PC-3 (cell line): Measurements from ENCODE around the gene FHL2. TPM values are rescaled to one million over a fixed set of nuclear protein-coding genes. Genes with fewer than 3 reads are reported as not detected.

Experiments
- ATAC-seq: fragments of 200-7000 bp; cut with Tn5 transposase; 2 replicates; pipeline ENCODE4 v1.9.1; 2020; ENCODE audit warnings: mild to moderate bottlenecking, moderate library complexity
- BruUV-seq: library from RNA; stranded (reverse); fragments of 400-500 nt; replicated peaks from 2 replicates; lab custom pipeline; 2021; lab: Mats Ljungman, UMichigan
- CTCF ChIA-PET: fragments of 300-600 bp; sonication (Branson Sonifier 250); formaldehyde crosslinking; loops from one replicate; lab custom pipeline; 2022; ENCODE audit warnings: antibody characterized with exemption; lab: Charles Lee
- POLR2A ChIA-PET: fragments of 300-600 bp; sonication (Branson Sonifier 250); formaldehyde crosslinking; loops from one replicate; lab custom pipeline; 2022; ENCODE audit warnings: antibody characterized with exemption; ENCODE audit not compliant: unreplicated experiment; lab: Charles Lee
- DNase-seq: peaks from one replicate; pipeline ENCODE4 v3.0.0-alpha.2; 2015
- H2AFZ ChIP-seq: fragments of 300-600 bp; sonication (generic); 2 replicates; pipeline ENCODE4 v1.6.0; 2016; ENCODE audit warnings: antibody characterized with exemption, low read length
- H3F3A ChIP-seq: fragments of 300-600 bp; sonication (generic); one replicate; pipeline ENCODE4 v1.6.0; 2017; ENCODE audit warnings: antibody characterized with exemption, low read length, control low read depth, mild to moderate bottlenecking; ENCODE audit not compliant: unreplicated experiment
- H3K27ac ChIP-seq: fragments of 300-600 bp; sonication (generic); 2 replicates; pipeline ENCODE4 v1.5.1; 2016; ENCODE audit warnings: mild to moderate bottlenecking, low read length
- H3K27me3 ChIP-seq: fragments of 300-600 bp; sonication (generic); 2 replicates; pipeline ENCODE4 v1.6.1; 2016; ENCODE audit warnings: low read length, mixed read lengths
- H3K36me3 ChIP-seq: fragments of 300-600 bp; sonication (generic); 2 replicates; pipeline ENCODE4 v1.6.1; 2016; ENCODE audit warnings: low read depth, mixed run types, low read length, mixed read lengths
- H3K4me1 ChIP-seq: fragments of 300-600 bp; sonication (generic); 2 replicates; pipeline ENCODE4 v1.5.1; 2016; ENCODE audit warnings: low read length; ENCODE audit not compliant: insufficient read depth
- H3K4me2 ChIP-seq: fragments of 300-600 bp; sonication (generic); 2 replicates; pipeline ENCODE4 v1.6.0; 2016; ENCODE audit warnings: low read length
- H3K4me3 ChIP-seq: fragments of 300-600 bp; sonication (generic); 2 replicates; pipeline ENCODE4 v1.5.1; 2016; ENCODE audit warnings: mild to moderate bottlenecking, low read length, mixed read lengths
- H3K79me2 ChIP-seq: fragments of 300-600 bp; sonication (generic); 2 replicates; pipeline ENCODE4 v1.6.1; 2017; ENCODE audit warnings: low read length, mixed read lengths
- H3K9ac ChIP-seq: fragments of 300-600 bp; sonication (generic); 2 replicates; pipeline ENCODE4 v1.6.0; 2016; ENCODE audit warnings: mild to moderate bottlenecking, low read length
- H3K9me2 ChIP-seq: fragments of 300-600 bp; sonication (generic); replicated peaks from 2 replicates; pipeline ENCODE4 v1.6.1; 2016; ENCODE audit warnings: mixed run types, low read length, mixed read lengths
- H3K9me3 ChIP-seq: fragments of 300-600 bp; sonication (generic); 2 replicates; pipeline ENCODE4 v1.6.1; 2016; ENCODE audit warnings: low read length, mixed read lengths
- H4K20me1 ChIP-seq: fragments of 300-600 bp; sonication (generic); 2 replicates; pipeline ENCODE4 v1.6.1; 2016; ENCODE audit warnings: low read length, mixed read lengths
- CTCF ChIP-seq: fragments of 300-600 bp; sonication (generic); conservative IDR thresholded peaks from 2 replicates; pipeline ENCODE4 v1.5.1; 2017; ENCODE audit warnings: antibody characterized with exemption, low read depth, mild to moderate bottlenecking, low read length
- EZH2 ChIP-seq: fragments of 300-600 bp; sonication (generic); IDR thresholded peaks from one replicate; pipeline ENCODE4 v1.6.1; 2017; ENCODE audit warnings: antibody characterized with exemption, mild to moderate bottlenecking, low read length; ENCODE audit not compliant: unreplicated experiment
- EZH2phosphoT487 ChIP-seq: fragments of 300-600 bp; sonication (generic); IDR thresholded peaks from 2 replicates; pipeline ENCODE4 v1.6.1; 2018; ENCODE audit warnings: mild to moderate bottlenecking, antibody characterized with exemption, low read length, borderline replicate concordance
- intact Hi-C: fragments of 100-400 bp; cut with micrococcal nuclease; formaldehyde crosslinking; loops from 2 replicates; pipeline ENCODE4 v1.9.0; 2023
- total RNA-seq: library from RNA; depleted of rRNA; stranded (reverse); fragments of >200 nt; gene quantifications from 2 replicates; pipeline ENCODE4 v1.2.3, GENCODE V29; 2014

Gene FHL2
- total RNA-seq, 1 experiment from 2014 or later = 118 TPM

GRCh38 chr2:105406221-105406620 lies 7.4 kb upstream of the FHL2 start:
- POLR2A ChIA-PET = no interaction called here
- Histone ChIP-seq H3K9ac (no peak overlapping the region; the same call in 1 of the 2 replicates), H3K4me1 (peaks cover 68% of the 10 kb centered on the region), H3K4me2 (peak overlapping the region; percentile 80; the same call in 1 of the 2 replicates), H3K27ac (peak overlapping the region; percentile 97), H4K20me1 (no peaks in the 10 kb centered on the region), H3K9me2 (no peaks in the 10 kb centered on the region), H3K79me2 (no peaks in the 10 kb centered on the region), H2AFZ (no peak overlapping the region), H3K4me3 (no peak overlapping the region), H3F3A (peaks cover 4% of the 10 kb centered on the region), H3K9me3 (no peaks in the 10 kb centered on the region), H3K36me3 (no peaks in the 10 kb centered on the region), H3K27me3 (no peaks in the 10 kb centered on the region)
- CTCF ChIA-PET = no interaction called here
- intact Hi-C loops = no loop called here
- TF ChIP-seq CTCF = no peak
- no peak for TF ChIP-seq EZH2phosphoT487
- no peak for TF ChIP-seq EZH2
- no TSS peak for BruUV-seq
- DNase-seq (peak; percentile 64), ATAC-seq (no peak)

GRCh38 chr2:105405291-105405690 lies 6.4 kb upstream of the FHL2 start:
- H3K9me2 ChIP-seq = no peaks in the 10 kb centered on the region
- ChIA-PET CTCF (no interaction called here), POLR2A (no interaction called here)
- no peak for DNase-seq
- no peak overlapping the region for H3K9ac ChIP-seq
- peak overlapping the region; percentile 97 for H3K27ac ChIP-seq
- H3K79me2 ChIP-seq = no peaks in the 10 kb centered on the region
- intact Hi-C loops = no loop called here
- ATAC-seq = no peak
- H3K4me2 ChIP-seq = peak overlapping the region; percentile 80; the same call in 1 of the 2 replicates
- no peaks in the 10 kb centered on the region for H4K20me1 ChIP-seq
- H3K4me3 ChIP-seq = no peak overlapping the region
- BruUV-seq = no TSS peak
- H3K4me1 ChIP-seq = peaks cover 58% of the 10 kb centered on the region
- no peaks in the 10 kb centered on the region for H3K9me3 ChIP-seq
- no peaks in the 10 kb centered on the region for H3K27me3 ChIP-seq
- H3K36me3 ChIP-seq = no peaks in the 10 kb centered on the region
- H3F3A ChIP-seq = peaks cover 4% of the 10 kb centered on the region
- H2AFZ ChIP-seq = no peak overlapping the region
- TF ChIP-seq EZH2phosphoT487 (no peak), EZH2 (no peak), CTCF (no peak)

- H3K27me3 ChIP-seq = no peaks in the 10 kb centered on the region
- peak overlapping the region; percentile 97 for H3K27ac ChIP-seq
- TF ChIP-seq EZH2phosphoT487 = no peak
- TF ChIP-seq CTCF = no peak
- no peak for TF ChIP-seq EZH2
- peaks cover 4% of the 10 kb centered on the region for H3F3A ChIP-seq
- ChIA-PET POLR2A (interaction anchor here (0.5 to 1.2 kb wide), 2 partner anchors 51 to 106 kb away, joined by 6 to 7 read pairs; no protein-coding TSS in a partner anchor), CTCF (interaction anchor here (1.9 kb wide), 1 partner anchor 60 kb away, joined by 4 read pairs; no protein-coding TSS in a partner anchor)
- no peaks in the 10 kb centered on the region for H3K36me3 ChIP-seq
- TSS peak; percentile 71 for BruUV-seq
- H4K20me1 ChIP-seq = no peaks in the 10 kb centered on the region
- ATAC-seq (no peak), DNase-seq (no peak)
- H3K9ac ChIP-seq = peak overlapping the region; percentile 79
- intact Hi-C loops = loop anchor here (1.0 kb wide), 1 partner anchor 51 kb away; no protein-coding TSS in a partner anchor
- peak overlapping the region; percentile 45; the same call in 1 of the 2 replicates for H2AFZ ChIP-seq
- H3K4me1 ChIP-seq = peaks cover 53% of the 10 kb centered on the region
- H3K4me2 ChIP-seq = peak overlapping the region; percentile 80
- no peaks in the 10 kb centered on the region for H3K9me3 ChIP-seq
- no peaks in the 10 kb centered on the region for H3K9me2 ChIP-seq
- H3K79me2 ChIP-seq = peaks cover under 1% of the 10 kb centered on the region; the same call in 1 of the 2 replicates
- H3K4me3 ChIP-seq = peak overlapping the region; percentile 46
These were observed 5.9 kb upstream of the FHL2 start for GRCh38 chr2:105404736-105405135.
